HCT116 (cell line): ENCODE measurements around the gene WSCD2.

ENCODE experiments used
- CBX3 ChIP-seq: IDR thresholded peaks from 2 replicates; pipeline ENCODE4 v1.6.1; 2012; ENCODE audit warnings: low read depth
- CTCF ChIP-seq, 3 experiments: fragments of 200-600 bp in 1 of 3; sonication (generic) in 1 of 3; IDR thresholded peaks in 2 of 3; conservative IDR thresholded peaks in 1 of 3; 2 replicates each; pipeline ENCODE4 v1.5.1; 2012 to 2017; ENCODE audit warnings: low read depth in 2 of 3, low read length in 2 of 3, antibody characterized with exemption in 1 of 3, borderline replicate concordance in 1 of 3, control low read depth in 1 of 3, mild to moderate bottlenecking in 1 of 3, mixed read lengths in 1 of 3, mixed run types in 1 of 3, moderate library complexity in 1 of 3; ENCODE audit not compliant: insufficient read depth in 1 of 3
- EGR1 ChIP-seq: IDR thresholded peaks from 2 replicates; pipeline ENCODE4 v1.6.1; 2012; ENCODE audit warnings: low read depth
- ELF1 ChIP-seq: IDR thresholded peaks from 2 replicates; pipeline ENCODE4 v1.6.1; 2012; ENCODE audit warnings: low read depth, borderline replicate concordance
- EZH2 ChIP-seq: fragments of 200-600 bp; sonication (generic); IDR thresholded peaks from 2 replicates; pipeline ENCODE4 v1.6.1; 2017; ENCODE audit warnings: antibody characterized with exemption, mixed run types
- POLR2A ChIP-seq: IDR thresholded peaks from 2 replicates; pipeline ENCODE4 v1.7.0; 2011; ENCODE audit warnings: borderline replicate concordance; ENCODE audit not compliant: insufficient read depth, insufficient read length; ENCODE audit errors: extremely low read depth
- POLR2AphosphoS5 ChIP-seq: IDR thresholded peaks from 2 replicates; pipeline ENCODE4 v1.6.1; 2011; ENCODE audit warnings: mild to moderate bottlenecking, low read depth, low read length, moderate library complexity
- RAD21 ChIP-seq: IDR thresholded peaks from 2 replicates; pipeline ENCODE4 v1.6.1; 2012; ENCODE audit warnings: low read depth, mild to moderate bottlenecking
- SRF ChIP-seq: IDR thresholded peaks from 2 replicates; pipeline ENCODE4 v1.6.1; 2012; ENCODE audit warnings: low read depth
- TCF7L2 ChIP-seq: IDR thresholded peaks from 2 replicates; pipeline ENCODE4 v1.7.0; 2011; ENCODE audit warnings: borderline replicate concordance, inconsistent platforms; ENCODE audit not compliant: insufficient read depth, insufficient read length; ENCODE audit errors: extremely low read depth
- YY1 ChIP-seq: IDR thresholded peaks from 2 replicates; pipeline ENCODE4 v1.6.1; 2011; ENCODE audit warnings: low read length, low read depth, moderate library complexity, mild to moderate bottlenecking; ENCODE audit not compliant: insufficient replicate concordance; ENCODE audit errors: extremely low read depth
- ZBTB33 ChIP-seq: IDR thresholded peaks from 2 replicates; pipeline ENCODE4 v1.6.1; 2011; ENCODE audit warnings: mild to moderate bottlenecking, low read length, moderate library complexity; ENCODE audit not compliant: insufficient replicate concordance; ENCODE audit errors: extremely low read depth
- ZNF274 ChIP-seq: fragments of 200-500 bp; sonication (Bioruptor generic); IDR thresholded peaks from 2 replicates; pipeline ENCODE4 v1.6.1; 2014; ENCODE audit warnings: mild to moderate bottlenecking, low read depth, low read length, inconsistent platforms

GRCh38 chr12:108228746-108229145 lies 99.7 kb downstream of the WSCD2 start:
- TF ChIP-seq ZBTB33, result no peak
- no peak for TF ChIP-seq ZNF274
- no peak for TF ChIP-seq CTCF (IDR thresholded peaks at IDR 0.05 in 2 of 3, conservative IDR thresholded peaks at IDR 0.05 in 1 of 3; ENCODE audit: borderline replicate concordance in 1 of 3, insufficient read depth in 1 of 3, low read depth in 2 of 3, low read length in 2 of 3)
- TF ChIP-seq ELF1, result no peak
- no peak for TF ChIP-seq TCF7L2
- TF ChIP-seq EGR1, result no peak
- no peak for TF ChIP-seq SRF
- no peak for TF ChIP-seq YY1
- TF ChIP-seq EZH2, result no peak
- TF ChIP-seq RAD21, result no peak
- TF ChIP-seq POLR2AphosphoS5, result no peak
- no peak for TF ChIP-seq CBX3
- no peak for TF ChIP-seq POLR2A
